GM03348 (cell line): ENCODE results near the gene PLLP.
"Not testable (repeated sequence)": the region's sequence is repeated elsewhere in the genome, so short reads cannot be mapped to it uniquely, and the experiment has no call there.

ENCODE experiments used
- DNase-seq: peaks from one replicate; pipeline ENCODE4 v3.0.0; 2012; ENCODE audit warnings: low spot score

The PLLP gene

DNA sequence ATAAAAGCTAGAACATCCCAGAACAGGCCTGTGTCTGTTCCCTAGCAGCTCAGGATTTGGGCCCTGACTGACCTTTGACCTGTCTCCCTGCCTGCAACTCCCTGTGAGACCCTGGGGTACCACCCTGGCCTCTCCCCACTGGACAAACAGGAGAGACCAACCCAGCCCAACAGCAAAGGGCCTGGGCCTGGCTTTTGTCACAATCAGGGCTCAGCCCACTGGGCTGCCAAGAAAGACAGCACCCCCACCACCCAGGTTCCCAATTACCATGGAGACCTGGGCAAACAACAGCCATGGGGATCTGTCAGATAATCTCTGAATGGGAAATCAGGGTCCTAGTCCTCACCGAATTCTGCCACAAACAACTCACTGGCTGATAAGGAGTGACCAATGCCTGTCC is 11.1 kb downstream of the PLLP start:
- DNase-seq, result no peak

DNA sequence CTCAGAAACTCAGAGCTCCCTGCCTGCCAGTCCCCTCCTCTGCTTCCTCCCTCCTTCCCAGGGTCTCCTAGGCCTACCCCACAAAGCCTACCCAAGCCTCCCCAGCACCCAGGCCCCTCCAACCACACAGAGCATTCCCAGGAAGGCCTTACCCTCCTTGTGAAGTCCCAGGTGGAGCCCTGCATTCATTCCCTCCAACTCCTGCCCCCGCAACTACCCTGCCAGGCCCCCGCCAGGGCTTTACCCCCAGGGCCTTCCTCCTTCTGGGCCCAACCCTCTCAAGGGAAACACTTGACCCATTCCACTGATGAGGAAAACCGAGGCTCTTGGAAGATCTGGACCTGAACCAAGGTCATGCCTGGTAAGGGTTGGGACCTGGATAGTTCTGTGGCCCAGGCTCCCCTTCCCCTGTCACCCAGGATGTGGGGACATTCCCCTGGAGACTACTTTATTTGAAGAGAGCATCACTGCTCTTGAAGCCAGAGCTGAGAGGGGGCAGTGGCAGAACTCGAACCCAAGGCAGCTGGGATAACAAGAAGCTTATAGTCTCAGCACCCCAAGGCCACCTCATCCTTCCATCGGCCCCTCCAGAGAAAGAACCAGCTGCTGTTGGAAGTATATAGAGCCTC is 12.5 kb downstream of the PLLP start:
- no peak for DNase-seq

DNA sequence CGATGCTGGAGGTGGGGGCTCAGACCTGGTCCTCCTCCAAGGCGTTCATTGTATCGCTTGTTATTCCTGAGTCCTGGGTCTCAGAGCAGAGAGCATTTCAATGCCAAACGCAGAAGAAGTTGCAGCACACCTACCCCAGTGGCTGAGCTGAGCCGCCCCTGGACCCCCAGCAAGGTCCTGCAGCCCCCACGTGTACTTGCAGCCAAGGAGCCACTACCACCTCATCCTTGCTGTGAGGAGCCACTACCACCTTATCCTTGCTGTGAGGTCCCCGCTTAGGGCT is 13.5 kb downstream of the PLLP start:
- DNase-seq, result no peak

DNA sequence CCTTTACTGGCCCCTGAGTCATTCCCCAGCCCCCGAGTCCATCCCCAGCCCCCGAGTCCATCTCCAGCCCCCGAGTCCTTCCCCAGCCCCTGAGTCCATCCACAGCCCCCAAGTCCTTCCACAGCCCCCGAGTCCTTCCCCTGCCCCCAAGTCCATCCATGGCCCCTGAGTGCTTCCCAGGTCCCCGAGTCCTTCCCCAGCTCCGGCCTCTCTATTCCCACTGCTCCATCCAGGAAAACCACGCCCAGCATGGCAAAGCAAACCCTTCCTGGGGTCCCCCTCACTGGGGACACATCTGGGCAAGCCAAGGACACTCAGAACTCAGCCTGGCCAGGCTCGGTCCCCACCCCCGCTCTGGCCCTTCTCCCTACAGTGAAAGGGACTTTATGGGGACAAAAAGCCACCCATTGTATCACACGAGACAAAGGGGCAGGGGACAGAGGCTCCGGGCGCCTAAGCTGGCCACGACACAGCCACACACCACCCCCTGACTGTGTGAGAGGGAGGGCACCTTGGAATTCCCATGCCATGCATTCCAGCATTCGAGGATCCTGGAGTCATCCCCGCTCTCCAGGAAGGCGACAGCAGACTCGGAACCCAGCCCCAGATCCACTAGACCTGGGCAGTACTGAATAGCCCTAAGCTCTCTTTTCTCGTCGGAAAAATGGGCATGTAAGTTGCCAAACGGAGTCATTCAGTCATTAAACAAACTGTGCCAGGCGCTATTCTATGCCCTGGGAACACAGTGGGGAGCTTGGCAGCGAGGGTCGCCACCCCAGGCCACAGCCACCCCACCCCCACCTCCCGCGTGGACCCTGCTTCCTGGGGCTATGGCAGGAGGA is 14.0 kb downstream of the PLLP start:
- DNase-seq, result no peak

DNA sequence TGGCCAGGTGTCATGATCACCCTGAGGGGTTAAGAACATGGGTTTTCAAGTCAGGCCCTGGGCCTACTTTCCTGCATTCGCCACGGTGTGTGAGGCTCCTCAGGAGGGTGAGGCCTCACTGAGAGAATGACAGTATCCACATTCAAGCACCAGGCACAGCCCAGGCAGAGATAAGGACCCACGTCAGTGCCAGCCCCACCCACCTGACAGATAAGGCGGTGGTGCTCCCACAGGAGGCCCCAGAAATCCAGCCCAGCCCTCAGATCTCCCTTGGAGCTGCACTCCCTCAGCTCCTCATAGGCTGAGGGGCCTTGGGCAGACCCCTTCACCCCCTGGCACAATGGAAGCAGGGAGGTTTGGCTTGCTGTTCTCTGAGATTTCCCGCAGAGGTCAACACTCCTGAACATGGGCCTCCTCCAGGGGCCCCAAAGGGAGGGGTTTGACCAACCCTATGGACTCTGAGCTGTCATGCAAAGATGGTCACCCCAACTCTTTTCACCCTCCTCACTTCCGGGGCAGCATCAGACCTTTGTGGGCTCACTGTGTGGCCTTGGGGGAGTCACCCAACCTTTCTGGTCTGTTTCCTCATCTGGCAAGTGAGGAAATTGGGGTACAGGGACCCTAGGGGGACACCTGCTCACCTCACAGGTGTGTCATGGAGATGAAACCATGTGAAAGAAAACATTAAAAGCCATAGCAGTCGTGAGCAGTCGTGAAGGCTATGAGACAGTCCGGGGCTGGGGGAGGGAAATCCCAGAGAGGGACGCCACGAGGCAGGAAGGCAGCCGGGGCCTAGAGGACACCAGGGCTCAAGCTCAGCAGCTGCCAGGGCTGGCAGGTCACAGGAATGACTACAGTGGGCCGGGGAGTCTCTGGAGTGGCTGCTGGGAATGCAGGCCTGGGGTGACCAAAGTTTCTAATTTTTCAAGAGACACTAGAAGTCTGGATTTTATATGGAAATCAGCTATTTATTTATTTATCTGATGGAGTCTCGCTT is 15.4 kb downstream of the PLLP start:
- DNase-seq, result no peak

DNA sequence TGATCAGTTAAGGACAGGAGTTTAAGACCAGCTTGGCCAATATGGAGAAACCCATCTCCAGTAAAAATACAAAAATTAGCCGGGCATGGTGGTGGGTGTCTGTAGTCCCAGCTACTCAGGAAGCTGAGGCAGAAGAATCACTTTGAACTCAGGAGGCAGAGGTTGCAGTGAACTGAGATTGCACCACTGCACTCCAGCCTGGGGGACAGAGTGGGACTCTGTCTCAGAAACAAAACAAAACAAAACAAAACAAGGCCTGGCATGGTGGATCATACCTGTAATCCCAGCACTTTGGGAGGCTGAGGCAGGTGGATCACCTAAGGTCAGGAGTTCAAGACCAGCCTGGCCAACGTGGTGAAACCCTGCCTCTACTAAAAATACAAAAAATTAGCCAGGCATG is 17.1 kb downstream of the PLLP start:
- DNase-seq, result not testable (repeated sequence)

DNA sequence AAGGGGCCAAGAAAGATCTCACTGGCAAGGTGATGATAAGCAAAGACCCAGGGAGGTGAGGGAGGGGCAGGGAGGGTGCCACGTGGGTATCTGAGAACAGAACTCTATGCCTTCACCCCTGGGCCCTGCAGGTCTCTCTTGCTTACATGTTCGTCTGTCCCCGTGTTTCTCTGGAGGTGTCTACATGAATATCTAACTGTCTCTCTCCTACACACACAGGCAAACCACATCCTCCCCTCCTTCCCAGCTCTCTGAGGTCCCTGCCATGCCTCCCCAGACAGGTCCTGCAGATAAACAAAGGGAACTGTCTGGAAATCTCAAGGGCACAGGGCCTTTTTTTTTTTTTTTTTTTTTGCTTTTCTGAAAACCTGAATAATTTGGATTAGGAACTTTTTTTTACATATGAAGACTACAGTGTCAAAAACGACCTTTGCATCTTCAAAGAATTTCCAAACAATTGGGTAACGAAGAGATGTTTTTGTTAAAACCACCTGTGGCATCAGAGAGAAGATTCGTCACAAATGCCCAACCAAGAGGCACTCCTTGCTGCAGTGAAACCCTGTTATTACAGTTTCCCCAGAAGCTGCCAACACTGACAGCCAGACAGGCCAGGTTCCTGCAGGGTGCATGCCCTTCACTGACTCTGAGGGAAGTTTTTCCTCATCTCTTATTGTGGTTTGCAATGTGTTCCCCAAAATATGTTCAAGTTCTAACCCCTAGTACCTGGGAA is 17.8 kb downstream of the PLLP start:
- DNase-seq, result no peak

DNA sequence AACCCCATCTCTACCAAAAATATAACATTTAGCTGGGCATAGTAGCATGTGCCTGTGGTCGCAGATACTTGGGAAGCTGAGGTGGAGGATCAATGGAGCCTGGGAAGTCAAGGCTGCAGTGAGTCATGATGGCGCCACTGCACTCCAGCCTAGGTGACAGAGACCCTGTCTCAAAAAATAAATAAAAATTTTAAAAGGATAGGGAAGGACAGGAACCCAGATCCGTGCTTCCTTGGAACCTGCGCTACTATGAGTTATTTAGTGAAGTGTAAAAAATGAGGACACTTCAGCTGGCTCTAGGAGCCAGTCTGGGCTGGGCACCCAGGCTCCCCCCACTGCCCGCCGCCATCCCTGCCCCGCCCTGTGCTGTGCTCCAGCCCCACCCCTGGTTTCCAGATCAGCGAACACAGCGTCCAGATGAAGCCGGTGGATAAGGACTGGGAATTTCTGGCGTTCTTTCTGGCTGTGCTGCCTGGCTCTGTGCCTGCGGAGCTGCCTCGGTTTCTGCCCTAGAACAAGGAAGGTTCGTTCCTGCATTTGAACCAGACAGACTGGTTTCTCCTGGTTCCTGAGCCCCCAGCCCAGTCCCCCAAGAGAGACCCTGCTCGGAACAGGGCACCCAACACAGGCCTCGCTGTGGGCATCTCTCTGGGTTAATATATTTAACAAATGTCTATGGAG is 18.5 kb downstream of the PLLP start:
- DNase-seq, result peak; percentile 73

DNA sequence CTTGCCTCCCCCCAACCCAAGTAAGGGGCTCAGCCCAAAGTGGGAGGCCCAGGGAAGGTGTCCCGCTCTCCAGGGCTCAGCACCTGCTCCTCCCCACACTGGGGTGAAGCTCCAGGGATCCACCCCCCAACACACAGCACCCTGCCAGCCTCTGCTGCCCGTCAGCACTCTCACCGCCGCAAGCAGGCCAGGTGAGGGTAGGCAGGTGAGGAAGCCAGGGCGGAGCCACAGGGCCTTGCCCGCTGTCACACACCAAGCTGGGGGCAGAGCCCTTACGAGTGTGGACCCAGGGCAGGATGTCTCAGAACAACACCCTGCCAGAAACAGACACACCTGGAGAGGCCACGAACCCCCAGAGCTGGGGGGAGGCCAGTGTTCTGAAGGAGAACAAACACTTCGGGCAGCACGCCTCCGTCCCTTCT is 19.5 kb downstream of the PLLP start:
- no peak for DNase-seq

DNA sequence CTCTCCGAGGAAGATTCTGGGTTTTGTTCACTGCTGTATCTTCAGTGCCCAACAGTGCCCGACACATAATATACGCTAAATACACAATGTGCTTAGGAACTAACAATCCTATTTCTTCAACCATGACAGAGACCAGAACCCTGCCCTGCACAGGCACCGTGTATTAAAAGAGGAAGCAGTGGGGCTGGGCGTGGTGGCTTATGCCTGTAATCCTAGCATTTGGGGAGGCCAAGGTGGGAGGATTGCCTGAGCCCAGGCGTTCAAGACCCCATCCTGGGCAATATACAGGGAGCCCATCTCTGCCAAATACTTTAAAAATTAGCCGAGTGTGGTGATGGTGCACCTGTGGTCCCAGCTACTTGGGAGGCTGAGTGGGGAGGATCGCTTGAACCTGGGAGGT is 20.1 kb downstream of the PLLP start:
- no peak for DNase-seq

DNA sequence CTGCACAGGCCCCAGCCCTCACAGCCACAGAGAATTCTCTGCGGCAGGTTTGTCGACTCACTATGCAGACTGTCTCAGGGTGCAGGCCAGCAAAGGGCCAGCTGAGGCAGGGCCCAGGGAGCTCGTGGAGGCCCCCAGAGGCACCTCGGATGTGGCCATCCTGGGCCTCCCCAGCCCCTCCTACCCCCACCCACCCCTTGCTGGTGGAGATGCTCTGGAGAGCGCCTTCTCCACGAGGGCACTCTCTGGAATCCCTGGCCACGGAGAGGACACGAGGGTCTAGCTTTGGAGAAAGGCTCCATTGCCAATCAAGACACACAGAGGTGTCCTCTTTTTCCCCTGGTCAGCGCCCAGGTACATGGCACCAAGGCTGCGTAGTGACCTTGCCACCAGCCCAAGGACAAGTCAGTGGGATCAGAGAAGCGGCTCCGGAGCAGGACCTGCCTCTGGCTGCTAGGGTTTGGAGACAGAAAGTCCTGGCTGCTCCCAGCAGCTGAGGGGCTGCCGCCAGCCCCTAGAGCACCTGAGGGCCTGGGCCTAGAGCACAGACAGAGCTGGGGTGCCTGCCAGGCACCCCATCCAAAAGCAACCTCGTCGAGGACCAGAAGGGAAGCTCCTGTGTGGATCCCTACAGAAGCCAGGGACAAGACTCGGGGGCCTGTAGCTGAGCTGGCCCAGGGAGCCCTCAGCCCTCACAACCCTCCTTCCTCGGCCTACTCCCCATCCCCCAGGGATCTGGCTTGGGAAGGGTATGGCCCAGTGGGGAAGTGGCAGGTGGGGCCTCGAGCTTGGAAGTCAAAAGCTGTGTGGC is 20.7 kb downstream of the PLLP start:
- DNase-seq, result no peak

DNA sequence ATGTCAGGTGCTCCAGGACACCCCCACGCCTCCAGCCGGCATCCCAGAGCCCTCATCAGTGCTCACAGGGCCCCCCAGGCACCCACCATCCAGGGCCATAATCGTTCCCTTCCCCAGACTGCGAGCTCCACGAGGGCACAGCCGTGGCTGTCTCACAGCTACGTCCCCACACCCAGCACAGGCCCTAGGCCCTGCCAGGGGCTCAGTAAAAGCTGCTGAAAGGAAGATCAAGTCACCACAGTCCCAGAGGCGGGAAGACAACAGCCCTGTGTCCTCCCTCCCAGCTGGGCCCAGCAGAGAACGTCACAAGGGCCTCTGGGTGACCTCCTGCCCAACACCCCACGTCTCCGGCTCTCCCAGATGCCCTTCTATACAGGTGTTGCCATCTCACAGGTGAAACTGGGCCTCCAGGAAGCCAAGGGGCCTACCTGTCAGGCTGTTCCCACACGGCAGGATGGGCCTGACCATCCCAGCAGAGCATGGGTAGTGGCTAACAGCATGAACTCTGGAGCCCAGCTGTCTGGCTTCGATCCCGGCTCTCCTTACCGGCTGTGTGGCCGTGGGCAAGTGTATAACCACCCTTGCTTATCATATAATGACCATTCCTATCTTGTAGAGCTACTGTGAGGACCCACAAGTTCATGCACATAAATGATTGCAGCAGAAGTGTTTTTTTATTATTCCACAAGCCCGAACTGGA is 21.5 kb downstream of the PLLP start:
- no peak for DNase-seq

DNA sequence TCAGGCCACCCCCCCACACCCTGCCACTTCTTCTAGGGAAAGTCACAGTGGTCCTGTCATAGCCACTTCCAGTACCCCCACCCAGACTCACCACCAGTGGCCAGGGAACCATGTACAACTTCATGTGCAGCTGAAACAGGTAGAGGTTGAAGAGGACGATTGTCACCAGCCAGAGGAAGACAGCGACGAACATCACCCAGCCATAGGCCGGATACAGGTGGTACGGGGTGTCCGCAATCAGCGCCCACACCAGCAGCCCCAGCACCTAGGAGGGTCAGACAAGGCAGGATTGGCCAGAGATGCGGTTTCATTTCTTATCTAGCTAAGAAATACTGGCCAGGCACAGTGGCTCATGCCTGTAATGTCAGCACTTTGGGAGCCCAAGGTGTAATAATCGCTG is 22.7 kb downstream of the PLLP start:
- DNase-seq, result no peak

DNA sequence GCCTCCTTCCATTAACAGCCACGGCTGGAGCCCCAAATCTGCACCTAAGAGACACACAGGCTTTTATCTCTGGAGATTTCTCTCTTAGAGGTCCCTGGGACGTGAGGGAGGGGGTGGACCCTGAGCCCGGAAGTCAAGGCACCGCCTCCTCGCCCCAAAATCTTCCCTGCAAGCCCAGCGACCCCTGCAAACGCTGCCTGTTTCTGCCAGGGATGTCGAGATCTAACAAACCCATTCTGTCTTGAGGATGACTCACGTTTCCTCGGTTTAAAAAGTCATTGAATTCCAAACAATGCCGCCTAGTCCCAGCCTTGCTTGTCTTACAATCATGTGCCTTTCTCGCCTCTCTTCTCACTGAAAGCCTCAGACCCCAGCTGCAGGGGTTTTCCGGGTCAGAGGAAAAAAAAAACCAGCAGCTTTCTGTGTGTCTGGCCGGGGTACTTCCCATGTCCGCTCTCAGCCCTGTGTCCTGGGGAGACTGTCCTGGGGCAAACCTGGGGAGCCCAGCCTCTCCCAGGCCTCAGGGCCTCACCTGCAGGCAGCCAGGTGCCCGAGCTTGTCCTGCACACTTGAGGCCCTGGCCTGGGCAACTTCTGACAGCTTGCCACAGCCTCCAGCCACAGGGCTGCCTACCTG is 24.1 kb downstream of the PLLP start:
- DNase-seq, result peak; percentile 65

DNA sequence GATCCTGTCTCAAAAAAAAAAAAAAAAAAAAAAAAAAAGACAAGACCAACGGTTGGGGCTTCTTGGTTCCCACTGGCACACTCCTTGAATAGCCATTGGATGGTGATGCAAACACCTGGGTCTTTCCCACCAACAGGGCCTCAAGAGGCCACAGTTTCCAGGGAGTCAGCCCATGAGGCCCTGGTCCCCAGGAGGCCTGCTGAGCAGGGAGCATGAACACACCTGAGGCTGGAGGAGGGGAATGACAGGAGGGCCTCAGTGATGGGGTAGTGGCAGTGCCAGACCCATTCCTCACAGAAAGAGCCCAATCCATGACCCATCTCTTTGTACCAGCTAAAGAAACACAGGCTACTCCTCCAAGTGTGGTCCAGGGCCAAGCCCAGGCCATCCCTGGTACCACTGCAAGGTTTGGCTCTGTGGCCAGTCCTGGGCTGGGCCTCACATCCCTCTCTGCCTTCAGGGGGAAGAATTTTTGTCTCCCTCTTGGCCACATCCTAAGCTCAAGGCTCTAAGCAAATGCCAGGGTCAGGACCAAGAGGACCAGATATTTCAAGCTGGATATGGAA is 25.5 kb downstream of the PLLP start:
- no peak for DNase-seq

DNA sequence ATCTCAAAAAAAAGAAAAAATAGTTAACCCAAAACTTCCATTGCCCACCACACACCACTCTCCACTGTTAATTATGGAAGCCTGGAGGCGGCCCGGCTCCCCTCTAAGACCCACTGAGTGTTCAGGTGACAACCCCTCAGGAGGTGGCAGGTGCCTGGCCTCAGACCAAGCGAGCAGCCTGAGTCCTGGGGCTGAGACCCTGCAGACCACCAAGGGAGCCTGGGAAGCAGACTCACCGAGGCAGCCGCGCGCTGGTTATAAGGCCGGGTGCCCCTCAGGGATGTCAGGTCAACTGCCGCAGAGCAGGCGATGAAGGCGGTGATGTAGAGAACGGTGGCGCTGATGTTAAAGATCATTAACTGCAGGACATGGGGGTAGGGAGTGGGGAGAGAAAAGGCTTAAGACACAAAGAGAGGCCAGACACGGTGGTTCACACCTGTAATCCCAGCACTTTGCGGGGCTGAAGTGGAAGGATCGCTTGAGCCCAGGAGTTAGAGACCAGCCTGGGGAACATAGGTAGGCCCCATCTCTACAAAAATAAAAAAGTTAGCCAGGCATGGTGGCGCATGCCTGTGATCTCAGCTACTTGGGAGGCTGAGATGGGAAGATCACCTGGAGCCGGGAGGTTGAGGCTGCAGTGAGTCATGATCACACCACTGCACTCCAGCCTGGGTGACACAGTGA is 26.1 kb downstream of the PLLP start:
- no peak for DNase-seq

DNA sequence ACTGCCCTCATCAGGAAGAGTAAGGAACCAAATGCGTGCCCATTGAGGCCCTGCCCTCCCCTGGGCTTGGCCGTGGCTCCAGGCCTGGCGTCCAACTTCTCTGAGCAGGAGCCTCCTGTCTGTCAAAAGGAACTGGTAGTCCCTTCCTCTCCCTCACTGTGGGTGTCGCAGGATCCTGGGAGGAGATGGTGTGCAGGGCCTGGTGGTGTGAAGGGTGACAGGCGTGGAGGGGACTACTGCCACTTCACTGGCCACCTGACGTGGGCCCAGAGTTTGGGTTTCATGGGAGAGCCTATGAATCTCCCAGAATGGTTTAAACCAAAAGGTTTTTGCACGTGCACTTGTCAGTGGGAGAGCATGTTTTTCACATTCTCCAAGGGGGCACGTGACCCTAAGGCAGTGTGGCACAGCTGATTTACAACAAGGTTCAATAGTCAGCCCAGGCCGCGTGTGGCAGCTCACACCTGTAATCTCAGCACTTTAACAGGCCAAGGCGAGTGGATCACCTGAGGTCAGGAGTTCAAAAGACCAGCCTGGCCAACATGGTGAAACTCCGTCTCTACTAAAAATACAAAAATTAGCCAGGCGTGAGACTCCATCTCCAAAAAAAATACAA is 26.9 kb downstream of the PLLP start:
- DNase-seq, result no peak
